Fibroblast of pulmonary artery (primary cell): ENCODE results near the gene OR52B2.

Source experiments
- DNase-seq: peaks from one replicate; pipeline ENCODE4 v3.0.0-alpha.2; 2010; ENCODE audit warnings: low read depth
- H3K4me3 ChIP-seq: replicated peaks from 2 replicates; pipeline ENCODE4 v1.5.1; 2011; ENCODE audit warnings: low read depth, mild to moderate bottlenecking, control low read depth, low read length, moderate library complexity
- TF ChIP-seq, protein P1 (sequence below): IDR thresholded peaks from 2 replicates; pipeline ENCODE4 v1.5.1; 2011; ENCODE audit warnings: mild to moderate bottlenecking, control low read depth, low read length, inconsistent platforms; ENCODE audit errors: missing control alignments

OR52B2 gene

DNA sequence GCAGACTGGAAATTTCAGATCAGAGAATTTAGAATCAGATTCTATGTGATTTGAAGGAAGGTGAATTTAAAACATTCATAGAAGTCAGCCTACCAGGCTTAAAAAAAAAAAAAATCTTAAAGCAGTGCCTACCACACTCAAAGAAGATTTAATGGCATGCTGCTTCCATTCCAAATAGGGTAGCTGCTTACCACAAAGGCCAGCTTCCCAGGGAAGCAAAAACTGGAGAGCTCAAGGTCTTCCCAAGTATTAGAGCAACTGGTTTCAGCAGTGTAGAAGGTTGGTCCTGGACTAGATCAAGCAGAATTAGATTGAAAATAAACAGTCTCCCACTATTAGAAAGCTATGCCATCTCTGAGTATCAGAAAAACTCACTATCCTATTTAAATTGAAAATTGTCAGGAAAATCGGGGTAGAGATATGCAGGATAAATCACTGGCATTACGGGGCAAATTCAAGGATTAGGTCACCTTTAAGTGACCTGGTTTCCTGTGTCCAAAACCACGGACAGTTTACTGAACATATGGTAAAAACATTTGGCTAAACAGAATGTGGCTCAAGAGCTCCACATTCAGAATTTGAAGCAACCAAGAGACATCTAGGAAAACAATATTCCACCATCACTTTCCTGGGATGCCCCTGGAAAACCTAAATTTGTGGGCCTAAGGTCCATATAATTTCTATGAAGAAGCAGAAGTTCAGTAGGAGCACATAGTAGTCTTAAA lies 36.5 kb upstream of the OR52B2 start:
- no peak for DNase-seq
- H3K4me3 ChIP-seq = no peak overlapping the region
- TF ChIP-seq, protein P1, sequence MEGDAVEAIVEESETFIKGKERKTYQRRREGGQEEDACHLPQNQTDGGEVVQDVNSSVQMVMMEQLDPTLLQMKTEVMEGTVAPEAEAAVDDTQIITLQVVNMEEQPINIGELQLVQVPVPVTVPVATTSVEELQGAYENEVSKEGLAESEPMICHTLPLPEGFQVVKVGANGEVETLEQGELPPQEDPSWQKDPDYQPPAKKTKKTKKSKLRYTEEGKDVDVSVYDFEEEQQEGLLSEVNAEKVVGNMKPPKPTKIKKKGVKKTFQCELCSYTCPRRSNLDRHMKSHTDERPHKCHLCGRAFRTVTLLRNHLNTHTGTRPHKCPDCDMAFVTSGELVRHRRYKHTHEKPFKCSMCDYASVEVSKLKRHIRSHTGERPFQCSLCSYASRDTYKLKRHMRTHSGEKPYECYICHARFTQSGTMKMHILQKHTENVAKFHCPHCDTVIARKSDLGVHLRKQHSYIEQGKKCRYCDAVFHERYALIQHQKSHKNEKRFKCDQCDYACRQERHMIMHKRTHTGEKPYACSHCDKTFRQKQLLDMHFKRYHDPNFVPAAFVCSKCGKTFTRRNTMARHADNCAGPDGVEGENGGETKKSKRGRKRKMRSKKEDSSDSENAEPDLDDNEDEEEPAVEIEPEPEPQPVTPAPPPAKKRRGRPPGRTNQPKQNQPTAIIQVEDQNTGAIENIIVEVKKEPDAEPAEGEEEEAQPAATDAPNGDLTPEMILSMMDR = no peak

DNA sequence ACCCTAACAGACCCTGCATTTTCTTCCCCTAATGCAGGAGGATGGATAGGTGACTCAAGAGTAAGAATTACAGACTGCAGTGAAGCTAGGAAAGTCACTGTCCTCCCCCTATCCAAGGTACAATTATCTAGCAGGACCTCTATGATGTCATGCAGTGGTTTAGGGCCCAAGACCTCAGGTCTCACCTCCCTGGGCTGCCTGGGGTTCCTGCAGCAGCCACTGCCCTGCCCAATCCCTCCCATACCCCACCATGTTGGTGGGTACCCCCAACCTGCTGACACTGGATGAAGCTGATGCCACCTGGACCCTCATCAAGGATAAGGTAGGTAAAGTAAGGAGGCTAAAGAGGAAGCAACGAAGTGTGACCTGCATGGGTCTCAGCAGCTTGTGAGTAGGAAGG lies 35.2 kb upstream of the OR52B2 start, which contains the start of gene C11orf42:
C11orf42 (plus strand) TSS at position 192 of the 400 bp plus-strand sequence; CDS start at position 251, 59 bp downstream.
- TF ChIP-seq, protein P1 = no peak
- H3K4me3 ChIP-seq = no peak within 1 kb of the TSS
- no peak for DNase-seq

DNA sequence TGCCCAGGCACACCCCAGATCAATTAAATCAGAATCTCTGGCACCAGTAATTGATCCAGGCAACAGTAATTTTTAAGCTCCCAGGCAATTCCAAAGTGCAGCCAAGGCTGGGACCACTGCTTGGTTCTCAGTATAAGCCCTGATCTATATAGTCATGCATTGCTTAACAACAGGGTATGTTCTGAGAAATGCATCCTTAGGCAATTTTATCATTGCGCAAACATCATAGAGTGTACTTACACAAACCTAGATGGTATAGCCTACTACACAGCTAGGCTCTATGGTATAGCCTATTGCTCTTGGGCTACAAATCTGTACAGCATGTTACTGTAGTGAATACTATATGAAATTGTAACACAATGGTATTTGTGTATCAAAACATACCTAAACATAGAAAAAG lies 34.6 kb upstream of the OR52B2 start:
- TF ChIP-seq, protein P1 = no peak
- peak; percentile 27 for DNase-seq
- no peak overlapping the region for H3K4me3 ChIP-seq

DNA sequence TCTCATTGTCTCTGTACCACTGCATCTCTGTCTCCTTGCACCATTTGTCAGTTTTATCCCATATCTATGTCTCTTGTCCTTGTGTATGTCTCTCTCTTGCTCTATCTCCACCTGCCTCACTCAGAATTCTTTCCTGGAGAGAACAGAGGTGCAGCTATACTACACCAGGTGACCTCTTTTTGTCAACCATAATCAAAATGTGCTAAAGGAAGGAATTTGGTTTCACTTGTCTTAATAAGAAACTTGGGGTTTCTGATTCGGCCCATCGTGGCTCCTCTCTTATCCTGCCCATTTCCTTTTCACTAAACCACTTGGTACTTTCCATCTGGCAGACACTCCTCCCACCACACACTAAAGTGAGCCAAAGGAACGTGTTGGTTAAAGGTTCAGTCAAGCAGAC lies 33.2 kb upstream of the OR52B2 start:
- TF ChIP-seq, protein P1 = no peak
- no peak for DNase-seq
- no peak overlapping the region for H3K4me3 ChIP-seq

DNA sequence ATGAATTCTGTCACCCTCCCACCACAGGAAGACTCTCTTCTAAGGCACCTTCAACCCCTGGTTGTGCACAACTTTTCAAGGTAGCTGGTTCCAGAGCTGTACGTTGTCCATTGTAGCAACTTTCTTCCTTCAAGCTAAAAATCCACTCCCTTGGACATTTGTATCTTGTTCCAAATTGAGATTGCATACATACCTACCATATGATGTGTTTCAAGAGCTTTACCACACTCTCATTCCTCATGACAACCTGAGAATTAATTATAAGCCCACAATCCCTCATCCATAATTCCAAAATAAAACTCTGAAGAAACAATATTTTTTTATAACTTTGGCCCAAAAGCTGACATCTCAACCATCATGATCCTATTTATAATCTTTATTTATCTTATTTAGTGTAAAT lies 31.9 kb upstream of the OR52B2 start:
- DNase-seq = no peak
- TF ChIP-seq, protein P1 = no peak

DNA sequence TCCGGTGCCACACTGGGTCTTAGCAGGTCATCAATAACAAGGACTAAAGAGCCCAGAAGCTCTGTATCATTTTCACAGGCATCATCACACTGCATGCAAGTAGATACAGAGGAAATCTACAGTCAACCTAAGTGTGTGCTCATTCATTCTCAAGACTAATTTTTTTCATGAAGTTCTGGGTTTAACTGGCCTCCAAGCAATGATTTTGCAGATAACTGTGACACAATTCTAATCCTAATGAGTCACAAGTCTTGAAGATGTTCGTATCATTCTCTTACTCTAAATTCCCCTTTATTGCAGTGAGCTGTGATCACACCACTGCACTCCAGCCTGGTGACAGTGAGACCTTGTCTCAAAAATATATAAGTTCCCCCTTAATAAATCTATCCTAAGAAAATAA lies 31.4 kb upstream of the OR52B2 start:
- no peak overlapping the region for H3K4me3 ChIP-seq
- DNase-seq = no peak
- TF ChIP-seq, protein P1 = no peak

More for the DNA sequence above, 31.9 kb upstream of the OR52B2 start:
- no peak overlapping the region for H3K4me3 ChIP-seq

DNA sequence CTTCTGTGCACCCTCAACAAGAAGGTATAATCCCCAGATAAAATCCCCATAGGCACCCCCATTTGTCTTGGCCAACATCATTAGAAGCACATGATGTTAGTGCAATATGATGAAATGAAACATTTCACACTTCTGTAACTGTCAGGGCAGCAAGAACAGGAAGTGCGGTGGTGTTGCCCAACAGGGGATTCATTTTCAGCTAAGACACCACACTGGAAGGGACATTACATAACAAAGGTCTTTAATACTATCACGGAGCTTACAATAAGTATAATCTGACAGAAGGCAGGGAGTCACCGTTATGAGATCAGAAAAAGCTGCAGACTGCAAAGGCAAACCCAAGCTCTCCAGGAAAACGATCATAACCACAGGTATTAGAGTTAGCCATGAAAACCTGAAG lies 30.8 kb upstream of the OR52B2 start:
- H3K4me3 ChIP-seq = no peak overlapping the region
- TF ChIP-seq, protein P1 = no peak
- peak; percentile 25 for DNase-seq
